Measurements from ENCODE around the gene AKT3.

AKT3 gene

GRCh38 chr1:243454328-243454997 is 395.6 kb downstream of the AKT3 start:
- no peak for DNase-seq

GRCh38 chr1:243452092-243452491 is 398.0 kb downstream of the AKT3 start:
- DNase-seq, result no peak

- DNase-seq, result no peak
Observed at GRCh38 chr1:243449373-243449772, 400.7 kb downstream of the AKT3 start.

- DNase-seq, result no peak
Observed at GRCh38 chr1:243447844-243448243, 402.2 kb downstream of the AKT3 start.

GRCh38 chr1:243447347-243447746 is 402.7 kb downstream of the AKT3 start:
- DNase-seq, result no peak

GRCh38 chr1:243443557-243443956 is 406.5 kb downstream of the AKT3 start:
- no peak for DNase-seq

GRCh38 chr1:243441601-243442000 is 408.4 kb downstream of the AKT3 start:
- no peak for DNase-seq

- DNase-seq, result no peak
Observed at GRCh38 chr1:243440406-243440805, 409.6 kb downstream of the AKT3 start.

- no peak for DNase-seq
Observed at GRCh38 chr1:243438815-243439214, 411.2 kb downstream of the AKT3 start.

Measured in NCI-H187 (cell line).